IPS-18c (cell line): ENCODE measurements around the gene SORBS2.

Experiments
- H3K4me3 ChIP-seq: 2 replicates; pipeline ENCODE4 v1.7.0; 2013; ENCODE audit warnings: low read depth, mild to moderate bottlenecking, low read length, moderate library complexity; ENCODE audit not compliant: insufficient read depth
- H3K9me3 ChIP-seq: one replicate; pipeline ENCODE4 v1.6.1; 2013; ENCODE audit warnings: mild to moderate bottlenecking, low read length, moderate library complexity; ENCODE audit not compliant: control insufficient read depth, insufficient read depth

Gene SORBS2

GRCh38 chr4:185737489-185738037, 74.4 kb downstream of the SORBS2 start:
- no peak overlapping the region for H3K4me3 ChIP-seq
- H3K9me3 ChIP-seq = no peaks in the 10 kb centered on the region

- Histone ChIP-seq H3K9me3 (no peaks in the 10 kb centered on the region), H3K4me3 (no peak overlapping the region)
Observed at GRCh38 chr4:185736882-185737281, 75.1 kb downstream of the SORBS2 start.

GRCh38 chr4:185735866-185736400, 76.1 kb downstream of the SORBS2 start:
- no peaks in the 10 kb centered on the region for H3K9me3 ChIP-seq
- no peak overlapping the region for H3K4me3 ChIP-seq

- H3K9me3 ChIP-seq = no peaks in the 10 kb centered on the region
- H3K4me3 ChIP-seq = no peak overlapping the region
Observed at GRCh38 chr4:185734930-185735329, 77.1 kb downstream of the SORBS2 start.

GRCh38 chr4:185734214-185734613, 77.8 kb downstream of the SORBS2 start:
- no peaks in the 10 kb centered on the region for H3K9me3 ChIP-seq

GRCh38 chr4:185730849-185731608, 81.0 kb downstream of the SORBS2 start:
- H3K4me3 ChIP-seq = no peak overlapping the region

More at GRCh38 chr4:185734214-185734613, 77.8 kb downstream of the SORBS2 start:
- no peak overlapping the region for H3K4me3 ChIP-seq

GRCh38 chr4:185730387-185730786, 81.6 kb downstream of the SORBS2 start:
- Histone ChIP-seq H3K4me3 (no peak overlapping the region), H3K9me3 (no peaks in the 10 kb centered on the region)

More at GRCh38 chr4:185730849-185731608, 81.0 kb downstream of the SORBS2 start:
- H3K9me3 ChIP-seq = no peaks in the 10 kb centered on the region

- no peak overlapping the region for H3K4me3 ChIP-seq
- H3K9me3 ChIP-seq = no peaks in the 10 kb centered on the region
Observed at GRCh38 chr4:185729391-185729804, 82.6 kb downstream of the SORBS2 start.

- Histone ChIP-seq H3K9me3 (no peaks in the 10 kb centered on the region), H3K4me3 (no peak overlapping the region)
Observed at GRCh38 chr4:185728893-185729292, 83.1 kb downstream of the SORBS2 start.

- Histone ChIP-seq H3K4me3 (no peak overlapping the region), H3K9me3 (no peaks in the 10 kb centered on the region)
Observed at GRCh38 chr4:185726931-185727330, 85.1 kb downstream of the SORBS2 start.

- Histone ChIP-seq H3K9me3 (no peaks in the 10 kb centered on the region), H3K4me3 (no peak overlapping the region)
Observed at GRCh38 chr4:185723631-185724260, 88.2 kb downstream of the SORBS2 start.

GRCh38 chr4:185722029-185722316, 90.0 kb downstream of the SORBS2 start:
- H3K9me3 ChIP-seq = no peaks in the 10 kb centered on the region
- H3K4me3 ChIP-seq = no peak overlapping the region

- Histone ChIP-seq H3K9me3 (no peaks in the 10 kb centered on the region), H3K4me3 (no peak overlapping the region)
Observed at GRCh38 chr4:185721190-185722028, 90.6 kb downstream of the SORBS2 start.

- H3K9me3 ChIP-seq = no peaks in the 10 kb centered on the region
- no peak overlapping the region for H3K4me3 ChIP-seq
Observed at GRCh38 chr4:185719500-185719858, 92.5 kb downstream of the SORBS2 start.

- Histone ChIP-seq H3K9me3 (no peaks in the 10 kb centered on the region), H3K4me3 (no peak overlapping the region)
Observed at GRCh38 chr4:185718578-185719499, 93.2 kb downstream of the SORBS2 start.

GRCh38 chr4:185717377-185717741, 94.6 kb downstream of the SORBS2 start:
- Histone ChIP-seq H3K4me3 (no peak overlapping the region), H3K9me3 (no peaks in the 10 kb centered on the region)
